HG03521 (cell line): ENCODE measurements around the gene WDR73.
A peak's percentile ranks its signal among the peaks of the same experiment; 100 is the strongest.

Experiments
- ATAC-seq: cut with Tn5 transposase; IDR thresholded peaks from one replicate; pipeline ENCODE4 v1.9.1; 2021; ENCODE audit warnings: mild to moderate bottlenecking, moderate library complexity; ENCODE audit not compliant: unreplicated experiment

Gene WDR73

GRCh38 chr15:84621358-84621979 is 32.6 kb downstream of the WDR73 start:
- no peak for ATAC-seq

- ATAC-seq: no peak
Observed at GRCh38 chr15:84620626-84621025, 33.5 kb downstream of the WDR73 start.

- no peak for ATAC-seq
Observed at GRCh38 chr15:84616235-84616634, 37.8 kb downstream of the WDR73 start.

GRCh38 chr15:84611631-84612030 is 42.5 kb downstream of the WDR73 start:
- ATAC-seq: no peak

GRCh38 chr15:84609818-84610525 is 44.1 kb downstream of the WDR73 start:
- no peak for ATAC-seq

GRCh38 chr15:84608707-84609284 is 45.3 kb downstream of the WDR73 start:
- ATAC-seq: no peak

GRCh38 chr15:84606653-84607120 is 47.4 kb downstream of the WDR73 start:
- no peak for ATAC-seq

- ATAC-seq: no peak
Observed at GRCh38 chr15:84605554-84605882, 48.6 kb downstream of the WDR73 start.

- no peak for ATAC-seq
Observed at GRCh38 chr15:84604826-84605553, 49.1 kb downstream of the WDR73 start.

- no peak for ATAC-seq
Observed at GRCh38 chr15:84603630-84604379, 50.3 kb downstream of the WDR73 start.

- no peak for ATAC-seq
Observed at GRCh38 chr15:84601555-84601838, 52.6 kb downstream of the WDR73 start.

GRCh38 chr15:84600687-84601554 is 53.2 kb downstream of the WDR73 start, which contains the start of gene ZSCAN2:
TSS of gene ZSCAN2 (plus strand) at chr15:84601009. CDS start at chr15:84603928, 2,919 bp downstream.
- ATAC-seq: peak; percentile 94

GRCh38 chr15:84600331-84600686 is 53.8 kb downstream of the WDR73 start:
- no peak for ATAC-seq

- no peak for ATAC-seq
Observed at GRCh38 chr15:84599906-84600305, 54.2 kb downstream of the WDR73 start.

GRCh38 chr15:84598993-84599392 is 55.1 kb downstream of the WDR73 start:
- no peak for ATAC-seq

- peak; percentile 42 for ATAC-seq
Observed at GRCh38 chr15:84598250-84598649, 55.8 kb downstream of the WDR73 start.

GRCh38 chr15:84597296-84597695 is 56.8 kb downstream of the WDR73 start:
- no peak for ATAC-seq

GRCh38 chr15:84595660-84596059 is 58.4 kb downstream of the WDR73 start:
- no peak for ATAC-seq

- ATAC-seq: no peak
Observed at GRCh38 chr15:84594617-84595290, 59.3 kb downstream of the WDR73 start.

GRCh38 chr15:84591815-84592214 is 62.3 kb downstream of the WDR73 start:
- no peak for ATAC-seq
